GM18520 (cell line): ENCODE data around the gene MFGE8.
"Not testable (repeated sequence)": the region's sequence is repeated elsewhere in the genome, so short reads cannot be mapped to it uniquely, and the experiment has no call there.

Source experiments
- ATAC-seq: cut with Tn5 transposase; IDR thresholded peaks from one replicate; pipeline ENCODE4 v1.9.1; 2021; ENCODE audit not compliant: unreplicated experiment

The MFGE8 gene

GRCh38 chr15:88913017-88913849 lies at the start of gene MFGE8:
Gene MFGE8, minus strand, starts transcription at chr15:88913379. Its CDS starts 60 bp downstream, at chr15:88913319.
- ATAC-seq: peak; percentile 56

- ATAC-seq: no peak
These were observed 46.3 kb upstream of the MFGE8 start for GRCh38 chr15:88959445-88959844.

- ATAC-seq: no peak
These were observed 43.7 kb upstream of the MFGE8 start for GRCh38 chr15:88956906-88957305.

GRCh38 chr15:88956263-88956662 lies 43.1 kb upstream of the MFGE8 start:
- no peak for ATAC-seq

- no peak for ATAC-seq
These were observed 41.5 kb upstream of the MFGE8 start for GRCh38 chr15:88954431-88955277.

GRCh38 chr15:88950600-88951160 lies 37.5 kb upstream of the MFGE8 start:
- no peak for ATAC-seq

GRCh38 chr15:88949734-88950400 lies 36.7 kb upstream of the MFGE8 start:
- ATAC-seq: no peak

- no peak for ATAC-seq
These were observed 27.0 kb upstream of the MFGE8 start for GRCh38 chr15:88940110-88940675.

GRCh38 chr15:88939486-88939806 lies 26.3 kb upstream of the MFGE8 start:
- no peak for ATAC-seq

GRCh38 chr15:88938802-88939485 lies 25.8 kb upstream of the MFGE8 start:
- no peak for ATAC-seq

GRCh38 chr15:88934449-88934848 lies 21.3 kb upstream of the MFGE8 start:
- not testable (repeated sequence) for ATAC-seq

GRCh38 chr15:88932875-88933330 lies 19.7 kb upstream of the MFGE8 start:
- ATAC-seq: no peak

GRCh38 chr15:88932271-88932874 lies 19.2 kb upstream of the MFGE8 start:
- ATAC-seq: no peak

- ATAC-seq: no peak
These were observed 17.4 kb upstream of the MFGE8 start for GRCh38 chr15:88930579-88930978.

GRCh38 chr15:88929358-88930098 lies 16.3 kb upstream of the MFGE8 start:
- not testable (repeated sequence) for ATAC-seq

- ATAC-seq: not testable (repeated sequence)
These were observed 15.0 kb upstream of the MFGE8 start for GRCh38 chr15:88928192-88928591.

- ATAC-seq: not testable (repeated sequence)
These were observed 12.5 kb upstream of the MFGE8 start for GRCh38 chr15:88925648-88926047.

GRCh38 chr15:88920892-88921435 lies 7.8 kb upstream of the MFGE8 start:
- ATAC-seq: peak; percentile 66
